ENCODE data around the gene NEK10.
"Not testable (repeated sequence)": the region's sequence is repeated elsewhere in the genome, so short reads cannot be mapped to it uniquely, and the experiment has no call there.

Gene NEK10, protein sequence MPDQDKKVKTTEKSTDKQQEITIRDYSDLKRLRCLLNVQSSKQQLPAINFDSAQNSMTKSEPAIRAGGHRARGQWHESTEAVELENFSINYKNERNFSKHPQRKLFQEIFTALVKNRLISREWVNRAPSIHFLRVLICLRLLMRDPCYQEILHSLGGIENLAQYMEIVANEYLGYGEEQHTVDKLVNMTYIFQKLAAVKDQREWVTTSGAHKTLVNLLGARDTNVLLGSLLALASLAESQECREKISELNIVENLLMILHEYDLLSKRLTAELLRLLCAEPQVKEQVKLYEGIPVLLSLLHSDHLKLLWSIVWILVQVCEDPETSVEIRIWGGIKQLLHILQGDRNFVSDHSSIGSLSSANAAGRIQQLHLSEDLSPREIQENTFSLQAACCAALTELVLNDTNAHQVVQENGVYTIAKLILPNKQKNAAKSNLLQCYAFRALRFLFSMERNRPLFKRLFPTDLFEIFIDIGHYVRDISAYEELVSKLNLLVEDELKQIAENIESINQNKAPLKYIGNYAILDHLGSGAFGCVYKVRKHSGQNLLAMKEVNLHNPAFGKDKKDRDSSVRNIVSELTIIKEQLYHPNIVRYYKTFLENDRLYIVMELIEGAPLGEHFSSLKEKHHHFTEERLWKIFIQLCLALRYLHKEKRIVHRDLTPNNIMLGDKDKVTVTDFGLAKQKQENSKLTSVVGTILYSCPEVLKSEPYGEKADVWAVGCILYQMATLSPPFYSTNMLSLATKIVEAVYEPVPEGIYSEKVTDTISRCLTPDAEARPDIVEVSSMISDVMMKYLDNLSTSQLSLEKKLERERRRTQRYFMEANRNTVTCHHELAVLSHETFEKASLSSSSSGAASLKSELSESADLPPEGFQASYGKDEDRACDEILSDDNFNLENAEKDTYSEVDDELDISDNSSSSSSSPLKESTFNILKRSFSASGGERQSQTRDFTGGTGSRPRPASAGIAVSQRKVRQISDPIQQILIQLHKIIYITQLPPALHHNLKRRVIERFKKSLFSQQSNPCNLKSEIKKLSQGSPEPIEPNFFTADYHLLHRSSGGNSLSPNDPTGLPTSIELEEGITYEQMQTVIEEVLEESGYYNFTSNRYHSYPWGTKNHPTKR

DNA sequence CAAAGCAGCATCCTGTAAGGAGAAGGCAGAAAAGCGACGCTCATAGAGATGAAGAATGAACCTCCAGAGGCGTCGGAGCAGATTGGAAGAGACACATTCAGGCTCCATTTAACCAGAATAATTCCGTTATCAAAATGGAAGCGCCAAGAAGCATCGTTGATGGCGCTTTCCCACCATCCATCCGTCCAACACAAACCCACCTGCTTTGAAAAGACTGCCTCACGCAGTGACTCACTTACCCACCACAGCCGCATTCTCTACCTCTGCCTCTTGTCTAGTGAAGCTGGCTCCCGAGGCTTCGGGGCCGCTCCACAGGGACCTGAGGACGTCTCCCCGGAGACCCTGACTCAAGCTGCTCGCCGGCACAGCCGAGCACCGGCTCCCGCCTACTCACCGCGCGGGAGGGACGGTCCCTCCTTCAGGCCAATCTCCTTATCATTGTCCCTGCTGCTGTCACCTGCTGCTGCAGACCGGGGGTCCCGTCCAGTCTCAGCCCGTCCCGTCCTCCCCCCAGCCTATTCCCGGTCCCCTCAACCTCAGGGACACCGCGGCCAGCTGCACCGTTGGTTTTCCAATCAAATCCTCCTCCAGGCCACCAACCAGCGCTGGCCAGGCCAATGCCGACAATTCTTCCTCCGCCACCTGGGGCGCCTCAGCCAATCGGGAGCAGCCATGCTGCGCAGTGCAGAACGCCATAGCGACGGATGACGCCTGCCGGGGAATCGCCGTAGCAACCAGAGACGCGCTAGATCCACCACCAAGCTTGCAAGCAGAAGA lies at the start of gene NEK10:
Gene NEK10, minus strand, starts transcription at position 553 of the 777 bp plus-strand sequence. CDS start 16,501 bp downstream, outside the sequence.
- peak; percentile 94 for DNase-seq

DNA sequence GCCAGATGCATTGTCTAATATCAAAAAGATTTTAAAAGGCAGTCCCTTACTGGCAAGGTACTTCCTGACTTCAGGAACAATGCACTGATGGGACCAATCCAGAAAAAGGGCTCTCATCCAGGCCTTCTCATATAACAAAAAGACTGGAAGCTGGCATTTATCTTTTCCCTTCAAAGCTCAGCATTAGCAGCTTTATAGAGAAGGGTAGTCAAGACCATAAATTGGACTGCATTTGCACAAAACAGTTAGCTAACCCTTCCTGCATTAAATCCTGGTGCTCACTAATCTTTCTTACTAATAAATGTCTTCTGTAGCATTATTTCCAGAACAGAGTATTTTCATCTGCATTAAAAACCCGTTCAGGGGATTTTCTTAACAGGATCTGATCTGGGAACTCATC lies 46.0 kb upstream of the NEK10 start:
- no peak for DNase-seq

DNA sequence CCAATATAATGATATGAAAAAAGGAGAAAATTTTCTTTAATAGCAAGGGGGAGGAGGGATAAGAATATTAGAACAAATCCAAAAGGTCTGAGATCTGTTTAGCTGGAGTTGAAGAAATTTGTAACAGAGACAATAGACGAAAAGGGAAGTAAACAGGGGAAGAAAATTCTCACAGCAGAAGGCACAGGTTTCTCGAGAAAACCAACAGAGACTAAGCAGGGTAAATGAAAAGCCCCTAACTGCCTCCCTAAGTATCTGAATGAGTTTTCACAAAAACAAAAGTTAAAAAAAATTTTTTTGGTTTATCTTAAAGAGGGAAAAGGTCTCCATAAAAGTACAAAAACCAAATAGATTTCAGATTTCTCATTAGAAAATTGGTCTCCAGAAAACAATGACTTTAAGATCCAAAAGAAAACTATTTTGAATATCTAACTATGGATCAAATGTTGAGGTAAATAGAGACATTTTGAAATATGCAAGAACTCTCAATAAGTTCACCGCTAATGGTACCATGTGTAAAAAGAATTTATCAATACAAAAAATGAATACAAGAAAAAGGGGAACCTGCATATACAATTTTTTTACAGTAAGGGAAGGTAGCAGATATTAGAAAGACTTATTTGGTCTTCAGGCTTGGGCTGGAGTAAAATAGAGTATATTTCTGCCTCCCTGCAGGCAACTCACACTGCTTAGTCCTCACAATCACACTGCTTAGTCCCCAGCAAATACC lies 23.9 kb upstream of the NEK10 start:
- no peak for DNase-seq

DNA sequence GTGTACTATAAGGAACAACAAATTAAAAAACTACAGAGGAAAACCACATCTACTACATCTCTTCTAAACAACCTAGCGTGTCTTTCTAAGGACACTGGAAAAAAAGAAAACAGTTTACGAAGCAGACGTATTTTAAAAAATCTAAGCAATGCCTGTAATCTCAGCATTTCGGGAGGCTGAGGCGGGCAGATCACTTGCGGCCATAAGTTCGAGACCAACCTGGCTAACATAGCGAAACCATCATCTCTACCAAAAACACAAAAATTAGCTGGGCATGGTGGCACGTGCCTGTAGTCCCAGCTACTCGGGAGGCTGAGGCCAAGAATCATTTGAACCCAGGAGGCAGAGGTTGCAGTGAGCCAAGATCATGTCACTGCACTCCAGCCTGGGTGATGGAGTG lies 23.2 kb upstream of the NEK10 start:
- DNase-seq: not testable (repeated sequence)

DNA sequence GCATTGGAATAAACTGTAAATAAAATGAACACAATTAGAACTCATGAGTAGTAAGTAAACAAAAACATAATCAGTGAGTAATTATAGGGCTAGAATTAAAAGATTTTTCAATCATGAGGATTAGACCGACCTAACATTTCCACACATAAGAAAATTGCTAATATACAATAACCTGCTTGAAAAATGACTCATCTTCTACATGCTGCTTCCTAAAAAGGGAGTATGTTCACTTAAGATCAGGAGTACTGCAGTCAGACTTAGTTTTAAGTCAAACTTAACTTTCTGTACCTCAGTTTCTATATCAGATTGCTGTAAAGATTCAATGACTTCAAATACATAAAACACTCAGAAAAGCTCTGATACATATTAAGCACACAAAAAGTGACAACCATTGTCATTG lies 22.6 kb upstream of the NEK10 start:
- no peak for DNase-seq

DNA sequence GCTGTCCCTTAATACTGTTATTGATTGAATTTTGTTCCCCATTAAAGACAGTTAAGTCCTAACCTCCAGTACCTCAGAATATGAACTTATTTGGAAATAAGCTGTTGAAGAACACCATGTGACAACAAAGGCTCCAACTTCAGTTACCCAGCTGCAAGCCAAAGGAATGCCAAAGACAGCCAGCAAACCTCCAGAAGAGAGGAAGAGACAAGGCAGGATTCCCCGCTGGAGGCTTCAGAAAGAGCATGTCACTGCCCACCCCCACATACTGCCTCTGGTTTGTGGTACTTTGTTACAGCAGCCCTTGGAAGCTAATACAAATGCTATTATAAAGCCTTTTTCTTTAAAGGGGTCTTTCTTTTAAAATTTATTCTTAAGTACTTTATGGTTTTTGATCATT lies 18.4 kb upstream of the NEK10 start:
- DNase-seq: no peak

DNA sequence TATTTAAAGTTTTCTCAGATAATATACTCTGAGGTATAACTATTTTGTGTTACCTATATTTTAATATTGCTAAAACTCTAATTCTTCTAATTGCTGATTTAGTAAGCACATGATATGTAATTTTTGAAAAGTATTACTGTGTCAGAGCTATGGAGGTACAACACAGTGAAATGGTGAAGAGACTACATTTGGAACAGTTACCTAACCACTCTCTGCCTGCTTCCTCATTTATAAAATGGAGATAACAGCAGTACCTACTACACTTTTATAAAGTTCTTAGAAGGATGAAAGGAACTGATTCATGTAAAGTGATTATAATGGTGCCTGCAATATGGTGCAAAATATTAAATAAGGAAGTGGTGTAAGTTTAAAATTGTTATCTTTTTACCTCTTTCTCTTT lies 16.3 kb upstream of the NEK10 start:
- DNase-seq: no peak

DNA sequence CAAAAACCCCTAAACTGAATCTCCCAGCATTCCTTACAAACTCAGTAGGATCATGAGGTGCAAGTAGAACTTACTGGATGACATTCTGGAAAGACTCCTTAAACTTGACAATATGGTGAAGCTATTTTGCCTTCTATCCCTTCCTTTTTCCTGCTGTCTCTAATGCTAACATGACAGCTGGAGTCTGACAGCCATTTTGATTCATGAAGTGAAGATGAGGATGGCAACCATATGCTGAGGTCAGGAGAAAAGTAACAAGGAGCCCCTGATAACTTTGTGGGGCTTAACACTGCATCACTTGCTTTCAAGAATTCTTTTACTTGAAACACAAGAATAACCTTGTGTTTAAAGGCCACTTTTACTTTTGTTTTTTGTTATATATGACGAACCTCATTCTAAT lies 15.0 kb upstream of the NEK10 start:
- no peak for DNase-seq

DNA sequence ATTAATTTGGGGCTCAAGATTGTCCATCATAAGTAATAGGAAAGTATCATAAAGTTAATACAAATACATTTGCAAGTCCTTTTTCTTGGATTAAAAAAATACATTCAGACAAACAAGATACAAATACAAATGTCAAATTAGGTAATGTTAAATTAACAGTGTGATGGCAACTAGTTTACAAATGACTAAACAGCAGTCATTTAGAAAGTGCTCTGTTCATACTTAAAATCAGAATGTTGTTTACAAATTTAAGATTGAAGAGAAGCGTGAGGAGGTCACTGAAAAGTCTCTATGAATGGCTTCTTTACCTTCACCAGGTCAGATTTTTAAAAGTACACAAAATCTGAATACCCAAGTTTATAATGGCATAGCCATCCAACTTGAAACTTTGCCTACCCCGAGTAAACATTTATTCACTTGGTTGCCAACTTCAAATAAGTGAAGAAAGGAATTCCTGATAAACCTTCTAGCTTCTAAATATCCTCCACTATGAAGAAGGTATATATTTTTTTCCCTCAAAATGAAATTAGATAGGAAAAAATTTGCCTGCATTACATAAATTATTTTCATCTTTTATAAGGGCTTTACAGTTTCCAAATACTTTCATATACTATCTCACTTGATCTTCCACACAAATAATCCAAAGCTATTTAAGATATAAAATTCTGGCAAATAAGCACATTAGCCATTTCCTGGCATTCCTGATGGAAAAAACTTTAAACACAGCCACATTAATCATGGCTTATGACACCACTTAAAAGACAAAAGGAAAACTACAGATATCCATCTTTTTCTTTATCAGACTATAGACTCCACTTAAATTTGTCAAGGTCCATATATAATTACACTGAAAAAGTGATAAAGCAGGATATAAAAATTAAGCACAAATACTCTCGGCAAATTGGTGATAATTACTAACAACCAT lies 11.5 kb upstream of the NEK10 start:
- DNase-seq: no peak

DNA sequence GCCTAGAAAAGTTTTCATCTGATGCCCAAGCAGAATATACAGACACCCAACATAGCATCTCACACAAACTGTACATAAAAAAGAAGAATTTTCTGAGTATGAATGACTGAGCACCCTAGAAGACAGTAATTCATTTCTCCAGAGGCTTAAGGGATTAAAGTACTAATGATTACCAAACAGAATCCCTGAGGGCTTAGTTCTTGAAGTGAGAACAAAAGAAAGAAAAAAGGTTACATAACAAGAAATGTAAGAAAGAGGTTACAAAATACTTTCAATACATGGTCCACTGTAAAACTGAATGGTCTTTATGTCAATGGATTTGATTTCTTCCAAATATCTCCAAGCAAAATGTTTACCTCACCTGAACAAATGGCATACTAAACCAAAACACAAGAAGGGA lies 9.1 kb upstream of the NEK10 start:
- DNase-seq: no peak

DNA sequence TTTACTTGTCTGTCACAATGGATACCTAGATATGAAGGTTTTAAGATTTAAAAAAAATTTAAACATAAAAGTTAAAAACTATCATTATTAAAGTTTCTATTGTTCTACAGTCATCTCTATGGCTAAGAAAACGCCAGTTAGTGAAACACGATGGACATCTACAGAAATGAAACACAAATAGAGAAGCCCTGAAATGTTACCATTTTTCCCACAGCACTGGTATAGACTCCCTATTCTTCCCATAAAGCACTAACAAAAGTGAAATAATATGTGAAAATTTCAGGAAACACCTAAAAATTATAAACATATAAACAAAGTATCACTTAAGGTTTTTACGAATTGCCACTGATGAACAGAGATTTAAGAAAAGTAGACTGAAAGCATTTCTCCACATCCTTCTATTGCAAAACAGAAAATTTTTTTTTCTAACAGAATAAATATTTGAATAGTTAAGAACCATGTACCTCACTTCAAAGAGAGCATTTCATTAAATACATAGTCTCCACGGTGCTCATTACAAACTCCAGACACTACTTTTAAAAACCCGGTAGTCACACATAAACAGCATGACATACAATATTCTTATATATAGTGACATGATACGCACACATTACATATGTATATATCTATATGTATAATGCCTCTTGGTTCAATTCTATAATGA lies 7.1 kb upstream of the NEK10 start:
- no peak for DNase-seq

DNA sequence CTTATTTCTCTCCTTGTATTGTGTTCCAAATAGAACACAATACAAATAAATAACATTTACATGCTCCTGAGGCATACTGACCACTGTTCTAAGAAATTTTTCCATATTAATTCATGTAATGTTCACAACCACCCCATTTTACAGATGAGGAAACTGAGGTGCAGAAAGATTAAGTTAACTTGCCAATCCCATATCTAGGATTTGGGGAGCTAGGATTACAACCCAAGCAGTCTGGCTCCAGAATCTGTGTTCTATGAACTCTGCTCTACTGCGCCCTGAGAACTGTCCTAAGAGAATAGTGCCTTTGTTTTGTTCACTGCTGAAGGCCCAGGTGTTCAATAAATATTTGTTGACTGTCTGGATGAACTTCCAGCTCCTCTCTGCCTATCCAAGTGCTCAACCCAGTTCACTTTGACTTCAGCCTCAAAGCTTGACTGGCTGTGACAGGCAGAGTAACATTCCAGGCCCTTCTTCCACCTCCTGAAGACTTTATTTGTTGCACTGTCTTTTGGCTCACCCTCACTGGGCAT lies 3.1 kb downstream of the NEK10 start:
- DNase-seq: no peak

DNA sequence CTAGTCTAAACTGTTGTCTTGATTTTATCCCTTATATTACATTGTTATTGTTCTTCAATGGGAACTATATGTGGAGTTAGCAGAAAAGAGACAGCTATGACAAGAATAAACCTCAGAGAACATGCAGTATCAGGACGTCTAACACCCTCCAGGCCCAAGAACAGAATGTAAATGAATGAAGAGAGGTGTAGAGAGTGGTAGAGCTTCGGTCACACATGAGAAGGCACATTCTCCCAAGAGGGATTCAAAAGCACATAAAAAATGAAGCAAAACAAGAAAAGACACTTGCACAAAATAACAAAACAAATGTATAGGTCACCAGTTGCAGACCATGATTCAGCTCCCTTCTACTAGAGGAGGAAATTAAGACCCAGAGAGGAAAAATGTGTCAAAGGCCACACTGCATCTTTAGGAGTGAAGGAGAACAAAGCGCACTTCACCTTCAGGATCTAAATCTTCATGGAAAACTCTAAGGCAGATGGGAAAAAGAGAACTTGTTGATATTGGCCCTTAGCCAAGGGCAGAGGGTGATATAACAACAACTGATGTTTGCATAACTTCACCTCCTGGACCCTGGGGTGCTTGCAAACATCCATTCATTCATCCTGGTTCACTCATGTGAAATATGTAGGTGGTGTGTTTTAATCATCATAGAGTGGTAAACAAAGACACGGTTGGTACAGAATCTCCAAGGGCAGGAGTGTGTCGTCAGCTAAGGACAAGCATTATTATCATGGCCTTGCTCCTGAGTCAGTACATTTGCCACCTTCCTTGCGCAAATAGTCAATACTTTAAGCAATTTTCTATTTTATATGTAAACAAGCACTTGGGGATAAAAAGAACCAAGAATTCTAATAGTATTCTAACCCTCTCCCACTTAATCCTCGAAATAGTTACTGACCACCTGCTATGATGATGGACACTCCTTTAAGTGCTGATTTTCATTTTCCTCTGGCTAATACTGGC lies 8.8 kb downstream of the NEK10 start:
- DNase-seq: no peak

DNA sequence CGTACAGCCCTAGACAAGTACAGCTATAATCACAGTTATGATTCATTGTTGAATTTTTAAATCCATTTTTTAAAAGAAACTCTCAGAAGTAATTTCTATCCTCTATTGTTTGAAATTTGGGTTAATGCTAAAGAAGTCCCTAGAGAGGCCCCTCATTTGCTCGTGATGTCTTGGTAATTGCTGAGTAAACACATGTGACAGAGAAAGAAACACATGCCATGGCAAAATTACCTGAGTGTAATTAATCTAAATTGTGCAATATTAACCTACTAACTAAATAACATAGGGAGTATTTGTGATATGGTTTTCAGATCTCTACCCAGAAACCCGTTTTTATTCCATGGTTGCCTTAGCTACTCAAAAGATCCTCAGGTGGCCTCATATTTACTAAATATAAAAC lies 10.8 kb downstream of the NEK10 start:
- DNase-seq: no peak

DNA sequence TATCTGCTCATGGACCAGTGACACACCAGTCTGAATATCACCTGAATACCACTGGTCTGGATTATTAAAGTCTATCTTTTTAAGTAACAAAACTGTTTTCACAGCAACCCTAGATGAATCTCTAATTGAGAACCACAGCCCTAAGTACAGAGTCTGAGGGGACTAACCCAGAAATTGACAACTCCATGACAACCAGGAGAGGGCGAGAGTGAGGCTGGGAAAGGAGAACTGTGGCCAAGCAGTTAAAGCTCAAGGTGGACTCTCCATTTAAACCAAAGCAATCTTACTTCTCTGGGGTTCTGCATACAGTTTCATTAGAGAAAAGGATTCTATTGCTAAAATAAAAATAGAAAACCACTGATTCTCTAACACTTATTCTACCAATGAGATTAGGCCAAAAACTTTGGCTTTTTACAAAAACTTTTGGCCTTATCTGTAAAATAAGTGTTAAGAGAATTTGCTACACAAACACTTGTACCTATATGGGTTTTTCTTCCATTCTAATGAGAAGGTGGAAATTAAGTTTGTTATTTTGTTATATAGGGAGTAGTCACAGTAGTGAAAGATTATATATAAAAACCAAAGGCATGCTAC lies 11.4 kb downstream of the NEK10 start:
- DNase-seq: peak; percentile 66

DNA sequence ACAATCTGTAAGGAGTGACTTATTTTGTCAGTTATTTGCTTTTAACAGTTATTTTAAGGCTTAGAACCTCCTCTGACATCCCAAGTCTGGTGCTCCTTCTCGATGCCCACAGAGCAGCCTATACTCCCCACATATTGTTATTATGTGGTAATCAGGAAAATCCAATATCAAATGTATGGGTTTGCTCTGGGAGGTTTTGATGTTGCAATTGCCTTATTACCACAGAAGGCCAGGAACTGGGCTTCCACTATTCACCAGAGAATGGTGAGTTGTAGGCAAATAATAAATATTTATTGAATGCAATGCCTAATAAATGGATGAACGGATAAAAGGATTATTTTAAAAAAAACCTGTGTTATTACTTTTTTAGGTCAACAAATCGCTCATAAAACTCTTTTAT lies 12.2 kb downstream of the NEK10 start:
- DNase-seq: no peak

DNA sequence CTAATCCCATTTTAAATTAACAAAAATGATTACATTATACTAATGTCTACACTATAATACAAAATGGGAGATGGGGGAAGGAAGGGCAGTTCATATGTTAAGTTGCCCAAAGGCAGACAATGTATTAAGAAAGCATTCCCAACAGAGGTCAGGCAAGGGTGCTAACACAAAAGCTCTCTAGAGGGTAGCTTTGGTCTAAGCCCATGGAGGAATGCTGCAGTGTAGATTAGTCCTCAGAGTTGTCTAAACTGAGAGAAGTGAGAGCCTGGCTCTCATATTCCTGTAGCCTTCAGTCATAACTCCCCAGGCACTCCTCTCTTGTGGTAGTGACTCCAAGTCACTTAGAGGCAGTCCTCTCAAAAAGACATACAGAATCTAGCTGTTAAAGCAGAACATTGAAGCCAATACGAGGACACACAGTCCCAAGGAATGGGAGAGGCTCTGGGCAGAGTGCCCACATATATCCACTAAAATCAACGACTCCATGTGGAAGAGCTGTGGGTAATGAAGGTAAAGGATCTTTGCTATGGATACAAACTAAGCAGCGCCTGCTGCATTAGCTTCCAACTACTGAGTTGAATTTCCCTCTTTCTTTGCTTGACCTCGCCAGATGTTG lies 14.5 kb downstream of the NEK10 start:
- DNase-seq: no peak

DNA sequence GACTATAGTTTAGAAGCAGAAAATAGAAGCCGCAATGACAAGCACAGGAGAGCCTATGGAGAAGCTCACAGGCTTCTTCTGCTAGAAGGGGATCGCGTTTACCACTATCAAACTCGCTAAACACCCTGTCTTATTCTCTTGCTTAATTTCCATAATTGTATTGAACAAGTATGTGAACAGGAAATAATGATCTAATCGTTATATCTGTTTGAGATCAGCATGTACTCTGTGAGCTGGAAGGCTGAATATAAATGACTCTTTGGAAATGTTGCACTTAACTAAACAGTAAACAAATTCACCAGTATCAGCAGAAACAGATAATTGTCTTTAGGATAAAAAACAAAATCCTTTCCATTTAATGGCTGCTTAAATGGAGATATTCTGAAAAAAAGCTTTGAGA lies 15.0 kb downstream of the NEK10 start:
- no peak for DNase-seq
